ENCODE results near the gene DERL3.

Gene DERL3

DNA sequence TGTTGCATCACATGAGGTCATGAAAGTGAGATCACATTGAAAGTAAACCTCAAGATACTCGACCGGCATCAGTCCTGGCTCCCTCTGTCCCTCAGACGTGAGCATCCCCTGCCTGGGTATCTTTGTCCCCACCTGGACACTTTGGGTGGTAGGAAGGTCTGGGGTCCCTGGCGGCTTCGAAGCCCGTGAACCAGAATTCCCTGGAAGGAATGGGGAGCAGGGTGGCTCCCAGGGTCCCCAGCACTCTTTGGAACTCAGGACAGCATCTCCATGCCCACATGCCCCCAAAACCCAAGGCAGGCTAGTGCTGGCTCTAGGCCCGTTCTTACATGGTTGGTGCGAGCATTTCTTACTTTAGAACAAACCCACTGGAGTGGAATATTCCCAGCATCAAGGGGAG is 7.5 kb downstream of the DERL3 start:
- no peak for DNase-seq (ENCODE audit: low read depth in 2 of 2)

DNA sequence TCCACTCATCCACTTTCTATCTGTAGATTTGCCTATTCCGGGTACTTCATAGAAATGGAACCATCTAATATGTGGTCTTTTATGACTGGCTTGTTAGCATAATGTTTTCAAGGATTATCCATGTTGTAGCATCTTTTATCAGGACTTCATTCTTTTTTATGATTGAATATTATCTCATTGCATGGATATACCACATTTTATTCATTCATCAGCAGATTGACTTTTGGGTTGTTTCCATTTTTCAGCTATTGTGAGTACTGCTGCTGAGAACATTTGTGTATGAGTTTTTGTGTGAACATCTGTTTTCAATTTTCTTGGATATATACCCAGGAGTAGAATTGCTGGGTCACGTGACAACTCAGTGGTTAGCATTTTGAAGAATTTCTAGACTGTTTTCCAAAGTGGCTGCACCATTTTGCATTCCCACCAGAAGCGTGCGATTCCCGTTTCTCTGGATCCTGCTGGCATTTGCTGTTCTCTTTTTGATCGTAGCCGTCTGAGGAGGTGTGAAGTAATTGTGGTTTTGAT is 8.9 kb downstream of the DERL3 start:
- no peak for DNase-seq (ENCODE audit: low read depth in 2 of 2)

DNA sequence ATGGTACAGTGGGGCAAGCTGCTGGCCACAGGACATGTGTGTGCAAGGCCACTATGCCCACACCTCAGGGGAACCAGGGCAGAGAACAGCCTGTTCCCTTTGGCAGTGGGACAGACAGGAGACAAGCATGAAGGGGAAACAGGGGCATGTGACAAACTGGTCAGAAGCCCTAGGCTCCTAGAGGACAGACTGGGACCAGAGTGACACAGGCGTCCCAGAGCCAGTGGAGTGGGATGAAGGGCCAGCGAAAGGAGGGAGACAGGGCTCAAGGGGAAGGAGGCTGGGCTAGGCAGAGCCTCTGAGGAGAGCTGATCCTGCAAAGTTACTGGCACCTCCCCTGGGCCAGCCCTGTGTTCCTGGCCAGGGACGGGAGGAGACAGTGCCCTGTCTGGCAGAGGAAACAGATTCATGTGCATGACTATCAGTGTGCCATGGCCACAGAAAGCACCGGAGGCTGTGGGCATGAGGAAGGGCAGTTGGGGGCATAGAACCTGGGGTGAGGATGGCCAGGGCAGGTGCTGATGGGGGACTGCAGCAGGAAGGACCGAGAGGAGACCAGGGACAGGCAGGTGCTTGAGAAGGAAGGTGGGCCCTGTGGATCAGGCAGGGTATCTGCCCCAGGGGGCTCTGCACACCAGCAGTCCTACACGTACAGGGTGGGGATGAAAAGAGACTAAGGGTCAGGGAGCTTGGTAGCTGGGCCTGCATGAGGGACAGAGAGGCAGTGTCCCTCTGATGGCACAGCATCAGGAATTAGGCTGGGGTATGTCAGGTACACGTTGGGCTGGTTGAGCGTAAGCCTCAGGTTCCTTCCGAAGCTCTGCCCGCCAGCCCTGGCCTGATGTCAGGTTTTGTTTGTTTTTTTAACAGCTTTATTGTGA is 9.8 kb downstream of the DERL3 start:
- DNase-seq (ENCODE audit: low read depth in 2 of 2), result no peak

DNA sequence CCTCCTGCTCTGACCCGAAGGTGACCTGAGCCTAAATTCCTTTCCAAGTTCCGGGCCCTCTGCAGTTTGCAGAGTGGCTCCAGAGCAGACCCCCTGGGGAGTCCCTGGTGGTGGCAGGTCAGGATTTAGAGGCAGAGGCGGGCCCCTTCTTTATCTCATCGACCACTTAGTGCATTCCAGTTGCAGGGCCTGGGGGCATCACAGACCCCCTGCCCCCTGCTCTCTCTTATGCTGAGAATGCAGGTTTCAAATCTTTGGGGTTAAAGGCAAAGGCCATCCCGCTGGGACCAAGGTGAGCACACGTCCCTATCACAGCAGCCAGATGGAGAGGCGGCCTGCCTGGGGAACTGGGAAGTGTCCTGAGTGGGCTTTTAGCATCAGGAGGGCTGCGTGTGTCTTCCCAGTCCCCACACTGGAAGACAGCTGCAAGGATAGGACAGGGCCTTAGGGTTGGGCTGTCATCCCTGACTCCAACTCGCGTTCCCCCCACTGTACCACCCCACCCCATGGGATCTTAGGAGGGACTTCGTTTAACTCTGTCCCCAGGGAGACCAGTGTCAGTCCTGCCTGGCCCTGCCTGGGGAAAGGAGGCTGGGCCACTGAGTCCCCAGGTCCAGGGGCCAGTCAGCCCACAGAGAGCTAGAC is 11.3 kb downstream of the DERL3 start:
- DNase-seq (ENCODE audit: low read depth in 2 of 2), result no peak

DNA sequence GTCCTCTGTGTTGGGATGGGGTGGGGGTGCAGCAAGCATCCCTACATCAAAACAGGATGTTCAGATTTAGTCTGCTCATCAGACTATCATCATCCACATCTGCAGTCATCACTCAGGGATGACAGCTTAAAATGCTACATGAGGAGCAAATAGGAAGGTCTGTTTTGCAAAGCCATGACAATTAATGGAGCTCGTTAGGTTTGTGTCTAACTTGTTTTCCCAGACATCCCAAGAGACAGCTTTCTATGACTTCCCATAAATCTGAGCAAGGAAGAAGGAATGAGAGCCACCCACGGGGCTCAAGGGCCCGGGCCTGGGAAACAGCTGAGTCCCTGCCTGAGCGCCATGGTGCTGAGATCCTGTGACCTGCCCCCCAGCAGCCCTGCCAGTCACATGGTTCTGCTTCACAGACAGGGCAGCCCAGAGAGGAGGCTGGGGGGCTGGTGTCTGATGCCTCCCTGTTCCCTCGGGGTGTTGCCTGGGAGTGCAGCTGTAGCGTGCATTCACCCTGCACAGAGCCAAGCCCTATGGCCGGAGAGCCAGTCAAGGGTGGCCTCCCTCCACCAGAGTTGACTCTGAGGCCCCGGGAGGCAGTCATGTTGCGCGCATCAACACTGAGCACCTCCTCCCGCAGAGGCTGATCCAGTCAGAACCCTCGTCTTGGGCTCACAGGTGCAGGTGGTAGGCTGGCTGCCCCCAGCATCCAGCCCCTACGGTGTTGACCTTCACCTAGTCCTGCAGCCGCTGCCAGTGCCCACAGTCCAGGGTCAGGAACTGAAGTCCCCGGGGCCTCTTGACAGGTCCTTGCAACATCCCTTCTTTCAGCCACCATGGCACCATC is 12.1 kb downstream of the DERL3 start:
- DNase-seq (ENCODE audit: low read depth in 2 of 2), result no peak

DNA sequence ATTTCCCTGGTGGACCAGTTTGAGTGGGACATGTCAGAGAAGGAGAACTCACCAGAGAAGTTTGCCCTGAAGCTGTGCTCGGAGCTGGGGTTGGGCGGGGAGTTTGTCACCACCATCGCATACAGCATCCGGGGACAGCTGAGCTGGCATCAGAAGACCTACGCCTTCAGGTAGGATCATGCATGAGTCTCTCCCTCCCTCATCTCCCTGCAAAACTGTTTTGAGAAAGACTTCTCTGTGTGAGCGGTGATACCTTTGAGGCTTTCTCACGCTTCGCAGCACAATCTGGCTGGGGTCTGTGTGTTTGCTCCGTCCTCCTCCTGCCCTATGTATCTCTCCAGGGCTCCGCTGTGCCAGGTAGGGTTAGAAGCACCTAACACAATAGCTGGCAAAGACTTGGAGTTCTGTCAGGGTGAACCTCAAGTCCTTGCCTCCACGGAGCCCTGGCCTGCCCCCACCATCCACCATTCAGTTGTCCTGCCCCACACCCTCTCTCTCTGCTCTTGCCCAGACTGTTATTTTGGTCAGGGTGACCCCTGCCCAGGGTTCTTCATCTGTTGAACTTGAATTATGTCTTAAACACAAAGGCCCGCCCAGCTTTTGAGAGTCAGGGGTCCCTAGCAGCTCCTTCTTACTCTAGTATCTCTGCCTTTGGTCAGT is 13.4 kb downstream of the DERL3 start:
- DNase-seq (ENCODE audit: low read depth in 2 of 2), result no peak

DNA sequence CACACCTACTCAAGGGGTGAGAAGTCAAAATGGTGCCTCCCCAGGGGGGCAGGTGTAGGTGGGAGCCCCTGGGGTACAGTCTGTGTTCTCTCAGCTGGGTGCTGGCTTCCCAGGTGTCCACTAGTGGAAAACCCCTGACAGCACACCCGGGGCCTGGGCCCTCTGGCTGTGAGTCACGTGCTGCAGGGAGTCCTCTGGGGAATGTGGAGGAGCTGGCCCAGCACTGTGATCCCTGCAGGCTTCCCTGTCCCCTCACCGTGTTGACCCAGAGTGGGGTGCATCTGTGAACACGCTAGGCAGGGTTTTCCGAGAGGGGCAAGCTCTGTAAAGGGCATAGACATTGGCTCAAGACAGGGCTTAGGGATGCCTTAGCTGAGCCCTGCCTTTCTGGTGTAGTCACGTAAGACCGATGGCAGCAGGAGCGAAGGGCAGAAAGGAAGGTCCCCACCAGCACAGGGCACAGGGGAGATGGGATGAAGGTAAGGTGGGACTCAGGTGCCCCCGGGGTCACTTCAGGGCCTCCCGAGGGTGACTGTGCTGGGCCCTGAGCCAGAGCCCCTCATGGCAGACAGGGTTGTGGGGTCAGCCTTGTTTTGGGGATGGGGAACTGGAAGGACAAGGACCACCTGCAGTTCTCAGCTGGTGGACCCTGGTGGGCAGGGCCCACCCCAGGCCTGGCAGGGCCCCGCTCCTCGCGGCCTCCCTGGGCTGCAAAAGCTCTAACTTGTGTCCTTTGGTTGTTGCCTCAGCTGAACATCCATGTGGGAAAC is 14.1 kb downstream of the DERL3 start:
- no peak for DNase-seq (ENCODE audit: low read depth in 2 of 2)

DNA sequence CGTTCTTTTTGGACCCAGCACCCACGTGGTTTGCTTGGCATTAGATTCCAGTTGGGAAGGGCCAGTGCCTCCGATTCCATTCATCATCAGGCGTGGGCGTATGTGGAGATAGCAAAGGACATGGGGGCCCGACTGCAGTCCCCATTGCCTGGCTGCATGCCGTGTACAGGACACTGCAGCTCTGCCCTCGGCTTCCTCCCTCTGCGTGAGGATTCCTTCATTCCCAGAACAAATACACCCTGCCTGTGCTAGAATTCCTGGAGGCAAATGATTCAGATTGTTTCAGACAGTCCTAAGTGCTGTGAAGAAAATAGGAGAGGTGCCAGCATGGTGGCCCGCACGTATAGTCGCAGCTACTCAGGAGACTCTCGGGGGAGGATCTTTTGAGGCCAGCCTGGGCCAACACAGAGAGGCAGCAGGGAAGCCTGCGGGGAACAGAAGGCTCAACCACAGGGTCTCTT is 15.4 kb downstream of the DERL3 start:
- no peak for DNase-seq (ENCODE audit: low read depth in 2 of 2)

DNA sequence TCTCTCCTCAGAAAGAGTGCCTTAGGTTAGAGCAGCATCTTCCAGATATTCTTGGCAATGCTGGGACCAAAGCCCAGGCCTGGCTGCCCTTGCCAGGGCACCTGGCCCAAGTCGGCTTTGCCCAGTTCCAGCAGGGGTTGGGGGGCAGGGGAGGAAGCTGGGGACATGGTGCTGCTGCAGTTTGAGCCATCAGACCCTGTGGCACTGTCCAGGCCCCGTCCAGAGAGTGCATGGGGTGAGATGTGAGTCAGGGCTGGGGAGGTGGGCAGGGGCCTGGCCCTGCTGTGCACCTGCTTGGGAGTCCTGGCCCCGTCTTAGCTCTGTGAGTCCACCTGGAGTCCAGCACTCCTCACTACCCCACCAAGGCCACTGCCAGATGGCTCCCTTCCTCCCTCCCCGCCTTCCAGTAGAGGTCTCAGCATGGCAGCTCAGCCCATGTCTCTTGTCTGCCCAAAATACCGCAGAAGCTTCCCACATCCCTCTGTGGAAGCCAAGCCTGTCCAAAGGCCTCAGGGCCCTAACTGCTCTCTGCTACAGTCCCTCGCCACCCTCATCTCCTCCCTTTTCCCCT is 16.6 kb downstream of the DERL3 start:
- DNase-seq (ENCODE audit: low read depth in 2 of 2), result no peak

DNA sequence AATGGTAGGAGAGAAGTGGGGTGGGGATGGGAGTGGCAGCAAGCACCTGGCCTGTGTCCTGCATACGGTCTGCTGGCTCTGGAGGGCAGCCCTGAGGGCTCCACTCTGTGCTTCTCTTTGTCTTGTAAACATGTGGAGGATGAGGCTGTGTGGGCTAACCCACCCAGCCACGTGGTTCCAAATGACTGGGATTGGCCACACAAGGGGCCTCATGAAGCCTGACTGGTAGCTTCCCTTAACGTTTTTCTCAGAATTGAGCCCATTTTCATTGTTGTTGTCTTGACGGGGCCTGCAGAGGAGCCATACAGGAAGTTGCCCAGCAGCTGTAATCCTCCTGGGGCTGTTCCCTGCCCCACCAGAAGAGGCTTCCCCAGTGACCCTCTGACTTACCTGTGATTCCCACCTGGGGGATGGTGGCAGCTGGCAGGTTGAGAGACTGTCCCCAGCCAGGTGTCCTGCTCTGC is 18.0 kb downstream of the DERL3 start:
- no peak for DNase-seq (ENCODE audit: low read depth in 2 of 2)

DNA sequence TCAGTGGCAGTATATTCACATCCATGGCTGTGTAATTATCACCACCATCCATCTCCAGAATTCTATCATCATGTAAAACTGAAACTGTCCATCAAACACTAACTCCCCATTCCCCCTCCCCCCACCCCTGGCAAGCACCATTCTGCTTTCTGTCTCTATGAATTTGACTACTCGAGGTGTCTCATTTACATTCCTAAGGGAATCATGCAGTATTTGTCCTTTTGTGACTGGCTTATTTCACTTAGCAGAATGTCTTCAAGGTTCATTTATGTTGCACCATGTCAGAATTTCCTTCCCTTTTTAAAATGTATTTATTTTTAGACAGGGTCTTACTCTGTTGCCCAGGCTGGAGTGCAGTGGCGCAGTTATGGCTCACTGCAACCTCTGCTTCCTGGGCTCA is 20.3 kb downstream of the DERL3 start:
- no peak for DNase-seq (ENCODE audit: low read depth in 2 of 2)

DNA sequence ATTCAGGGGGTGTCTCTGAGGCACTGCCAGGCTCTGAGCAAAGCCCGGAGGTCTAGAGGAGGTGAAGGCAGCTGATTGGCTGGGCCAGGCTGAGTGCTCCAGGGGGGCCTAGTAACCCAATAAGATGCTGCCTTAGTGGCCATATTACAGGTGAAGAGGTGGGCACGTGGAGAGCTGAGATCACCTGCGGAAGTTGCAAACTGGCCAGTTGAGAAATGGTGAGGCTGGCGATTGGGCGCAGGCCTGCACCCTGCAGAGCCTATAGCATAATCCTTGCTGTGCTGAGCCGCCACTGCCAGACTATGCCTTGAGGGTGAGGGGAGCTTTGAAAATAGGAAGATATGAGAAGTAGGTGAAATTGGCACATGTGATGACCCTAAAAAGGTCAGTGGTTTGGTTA is 21.7 kb downstream of the DERL3 start:
- no peak for DNase-seq (ENCODE audit: low read depth in 2 of 2)

DNA sequence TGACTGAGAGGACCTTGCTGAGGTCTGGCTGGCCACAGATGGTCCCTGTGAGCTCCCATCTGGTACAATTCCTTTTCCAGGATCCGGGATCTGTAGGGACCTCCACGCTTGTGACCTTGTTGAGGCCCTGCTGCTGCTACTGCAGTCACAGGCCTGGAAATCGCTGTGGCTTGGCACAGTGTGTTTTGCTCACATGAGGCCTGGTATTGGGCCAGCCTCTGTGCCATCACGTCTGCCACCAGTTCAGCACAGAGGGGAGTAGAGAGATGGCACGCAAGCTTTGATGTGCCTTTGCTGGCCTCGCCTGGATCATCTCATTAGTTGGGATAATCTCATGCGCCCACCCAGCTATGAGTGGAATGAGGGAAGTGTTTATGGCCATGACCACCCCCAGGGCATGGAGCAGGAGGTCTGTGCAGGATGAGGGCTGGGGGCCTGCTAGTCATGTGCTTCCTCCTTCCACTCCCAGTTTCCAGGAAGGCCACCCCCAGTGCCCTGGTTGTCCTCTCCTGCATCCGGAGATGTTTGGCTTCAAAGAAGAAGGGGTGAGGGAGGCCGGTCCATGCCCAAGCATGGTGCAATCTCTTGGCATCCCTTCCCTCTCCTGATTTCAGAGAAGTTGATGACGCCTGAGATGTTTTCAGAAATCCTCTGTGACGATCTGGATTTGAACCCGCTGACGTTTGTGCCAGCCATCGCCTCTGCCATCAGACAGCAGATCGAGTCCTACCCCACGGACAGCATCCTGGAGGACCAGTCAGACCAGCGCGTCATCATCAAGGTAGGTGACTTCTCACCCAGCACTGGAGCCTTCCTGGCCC is 22.4 kb downstream of the DERL3 start:
- DNase-seq (ENCODE audit: low read depth in 2 of 2), result no peak

DNA sequence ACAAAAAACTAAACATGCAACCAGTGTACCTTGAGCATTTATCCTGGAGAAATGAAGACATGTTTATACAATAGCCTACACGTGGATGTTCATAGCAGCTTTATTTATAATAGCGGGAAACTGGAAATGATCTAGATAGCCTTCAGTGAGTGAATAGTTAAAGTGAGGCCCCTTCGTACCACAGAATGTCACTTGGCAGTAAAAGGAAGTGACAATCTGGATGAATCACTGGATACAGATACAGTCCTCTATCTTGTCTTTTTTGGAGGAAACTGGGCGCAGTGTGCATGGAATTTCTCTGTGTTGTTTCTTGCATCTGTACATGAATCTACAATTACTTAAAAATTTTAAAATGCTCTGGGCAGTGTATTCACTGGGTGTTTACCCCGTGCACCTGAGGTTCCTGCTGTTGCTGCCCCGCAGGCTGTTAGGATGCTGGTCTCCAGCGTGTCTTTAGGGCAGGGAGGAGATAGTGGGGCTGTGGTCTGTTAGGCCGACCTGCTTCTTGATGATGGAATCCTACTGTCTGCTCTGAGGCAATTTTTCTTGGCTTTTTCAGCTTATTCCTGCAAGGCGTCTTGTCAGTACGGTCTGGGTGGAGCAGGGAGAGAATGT is 23.2 kb downstream of the DERL3 start:
- no peak for DNase-seq (ENCODE audit: low read depth in 2 of 2)

DNA sequence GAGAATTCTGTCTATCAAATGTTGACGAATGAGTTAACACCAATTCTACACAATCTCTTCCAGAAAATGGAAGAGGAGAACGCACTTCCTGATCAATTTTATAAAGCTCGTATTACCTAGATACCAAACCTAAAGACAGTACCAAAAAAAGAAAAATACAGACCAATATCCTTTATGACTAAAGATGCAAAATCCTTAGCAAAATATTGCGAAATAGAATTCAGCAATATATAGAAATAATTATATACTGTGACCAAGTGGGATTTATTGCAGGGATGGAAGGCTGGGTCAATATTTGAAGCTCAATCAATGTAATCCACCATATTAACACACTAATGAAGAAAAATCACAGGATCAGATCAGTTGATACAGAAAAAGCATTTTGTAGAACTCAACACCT is 26.4 kb downstream of the DERL3 start:
- no peak for DNase-seq (ENCODE audit: low read depth in 2 of 2)

DNA sequence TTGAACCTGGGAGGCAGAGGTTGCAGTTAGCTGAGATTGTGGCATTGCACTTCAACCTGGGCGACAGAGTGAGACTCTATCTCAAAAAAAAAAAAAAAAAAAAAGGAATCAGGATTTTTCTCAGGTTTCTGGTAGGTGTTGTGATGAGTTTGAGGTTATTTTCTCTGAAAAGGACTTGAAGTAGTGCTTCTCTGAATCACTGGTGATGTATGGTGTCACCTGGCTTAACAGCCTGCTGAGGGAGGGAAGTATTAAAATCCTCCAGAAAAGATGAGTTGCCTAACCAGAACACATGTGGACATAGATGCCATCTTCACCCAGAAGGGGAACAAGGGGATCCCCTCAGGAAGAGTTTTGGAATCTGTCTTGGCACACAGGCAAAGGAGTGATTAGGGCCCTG is 32.0 kb downstream of the DERL3 start:
- no peak for DNase-seq (ENCODE audit: low read depth in 2 of 2)

DNA sequence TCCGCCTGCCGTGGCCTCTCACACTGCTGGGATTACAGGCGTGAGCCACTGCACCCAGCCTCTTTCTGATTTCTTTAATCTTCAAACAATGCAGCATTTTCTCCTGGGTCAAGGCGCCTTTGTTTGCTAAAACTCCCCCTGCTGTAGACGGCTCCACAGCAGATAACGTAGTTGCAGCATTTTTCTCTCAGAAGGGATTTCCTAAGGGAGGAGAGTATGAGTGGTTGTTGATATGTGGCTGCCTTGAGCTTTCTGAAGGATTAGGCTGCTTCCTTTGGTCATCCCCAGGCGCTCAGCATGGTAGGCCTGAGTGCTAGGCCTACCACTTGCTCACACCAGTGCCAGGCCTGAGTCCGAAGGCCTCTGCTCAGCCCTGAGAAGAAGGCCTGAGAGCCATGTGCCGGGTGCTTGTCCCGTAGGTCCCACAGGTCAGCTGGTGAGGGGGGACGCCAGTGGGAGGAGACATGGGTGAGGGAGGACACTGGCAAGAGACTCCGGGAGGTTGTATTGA is 34.0 kb downstream of the DERL3 start:
- DNase-seq (ENCODE audit: low read depth in 2 of 2), result no peak

DNA sequence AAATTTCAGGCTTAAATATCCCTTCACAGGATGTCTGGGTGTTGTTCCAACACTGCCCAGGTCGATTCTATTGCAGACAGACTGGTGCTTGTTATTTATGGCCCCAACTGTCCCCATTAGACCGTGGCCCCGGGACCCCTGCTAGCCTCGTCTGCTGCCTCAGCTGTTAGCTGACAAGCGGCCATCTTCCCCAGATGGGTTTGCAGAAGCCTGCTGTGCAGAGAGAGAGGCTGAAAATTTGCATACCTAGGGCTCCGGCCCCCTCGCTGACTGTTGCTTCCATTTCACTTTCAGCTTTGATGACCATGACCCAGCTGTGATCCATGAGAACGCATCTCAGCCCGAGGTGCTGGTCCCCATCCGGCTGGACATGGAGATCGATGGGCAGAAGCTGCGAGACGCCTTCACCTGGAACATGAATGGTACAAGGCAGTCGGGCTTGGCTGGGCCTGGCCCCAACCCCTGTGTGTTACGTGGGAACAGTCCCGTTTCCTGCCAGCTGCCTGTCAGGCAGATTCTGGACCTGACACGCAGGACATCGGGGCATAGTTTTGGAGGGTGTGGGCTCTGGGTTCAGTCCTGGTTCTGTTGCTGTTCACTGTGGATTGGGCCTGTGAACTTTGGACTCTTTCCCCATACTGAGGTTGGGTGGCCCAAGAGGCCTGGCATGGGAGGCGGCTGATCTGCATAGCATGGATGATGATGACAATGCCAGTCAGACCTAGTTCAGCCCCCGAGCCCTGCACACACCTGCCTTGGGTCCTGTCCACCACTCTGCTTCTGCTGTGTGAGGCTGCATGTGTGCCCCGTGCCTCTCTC is 35.6 kb downstream of the DERL3 start:
- no peak for DNase-seq (ENCODE audit: low read depth in 2 of 2)
